ENCODE data around the gene EFNA5. TPM values are rescaled to one million over a fixed set of nuclear protein-coding genes. Genes with fewer than 3 reads are reported as not detected.
"Not testable (repeated sequence)": the region's sequence is repeated elsewhere in the genome, so short reads cannot be mapped to it uniquely, and the experiment has no call there.

EFNA5 gene
- total RNA-seq, 4 donors from 2014 or later = 1.2 to 22.7 (median 9.4) TPM

DNA sequence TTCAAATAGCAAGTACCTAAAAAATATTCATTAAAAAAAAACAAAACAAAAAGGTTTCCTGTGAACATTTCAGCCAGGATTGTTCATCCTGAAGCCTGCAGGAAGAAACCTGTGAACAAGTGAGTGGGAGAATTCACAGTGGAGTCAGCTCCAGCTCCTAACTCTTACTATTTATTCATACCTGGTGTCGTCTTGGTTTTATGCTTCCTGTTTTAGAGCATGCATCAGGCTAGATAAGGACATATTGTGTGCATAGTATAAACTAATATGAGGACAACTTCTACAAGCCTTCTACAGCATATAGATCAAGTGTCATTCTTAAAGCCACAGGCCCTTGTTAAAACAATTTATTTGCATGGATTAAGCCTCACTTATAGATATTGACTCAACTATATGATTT, 169.9 kb downstream of the EFNA5 start:
- DNase-seq = no peak
- no peaks in the 10 kb centered on the region for H3K4me1 ChIP-seq
- H3K4me3 ChIP-seq = no peak overlapping the region
- H3K36me3 ChIP-seq = no peaks in the 10 kb centered on the region
- no peak overlapping the region for H3K27ac ChIP-seq
- H3K27me3 ChIP-seq = no peaks in the 10 kb centered on the region
- TF ChIP-seq POLR2A (IDR thresholded peaks at IDR 0.05) = no peak
- TF ChIP-seq, protein P1, sequence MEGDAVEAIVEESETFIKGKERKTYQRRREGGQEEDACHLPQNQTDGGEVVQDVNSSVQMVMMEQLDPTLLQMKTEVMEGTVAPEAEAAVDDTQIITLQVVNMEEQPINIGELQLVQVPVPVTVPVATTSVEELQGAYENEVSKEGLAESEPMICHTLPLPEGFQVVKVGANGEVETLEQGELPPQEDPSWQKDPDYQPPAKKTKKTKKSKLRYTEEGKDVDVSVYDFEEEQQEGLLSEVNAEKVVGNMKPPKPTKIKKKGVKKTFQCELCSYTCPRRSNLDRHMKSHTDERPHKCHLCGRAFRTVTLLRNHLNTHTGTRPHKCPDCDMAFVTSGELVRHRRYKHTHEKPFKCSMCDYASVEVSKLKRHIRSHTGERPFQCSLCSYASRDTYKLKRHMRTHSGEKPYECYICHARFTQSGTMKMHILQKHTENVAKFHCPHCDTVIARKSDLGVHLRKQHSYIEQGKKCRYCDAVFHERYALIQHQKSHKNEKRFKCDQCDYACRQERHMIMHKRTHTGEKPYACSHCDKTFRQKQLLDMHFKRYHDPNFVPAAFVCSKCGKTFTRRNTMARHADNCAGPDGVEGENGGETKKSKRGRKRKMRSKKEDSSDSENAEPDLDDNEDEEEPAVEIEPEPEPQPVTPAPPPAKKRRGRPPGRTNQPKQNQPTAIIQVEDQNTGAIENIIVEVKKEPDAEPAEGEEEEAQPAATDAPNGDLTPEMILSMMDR (IDR thresholded peaks at IDR 0.05) = no peak
- intact Hi-C loops (cut with DNase I; ENCODE audit: low total_unique reads) = no loop called here
- no peaks in the 10 kb centered on the region for H3K9me3 ChIP-seq

DNA sequence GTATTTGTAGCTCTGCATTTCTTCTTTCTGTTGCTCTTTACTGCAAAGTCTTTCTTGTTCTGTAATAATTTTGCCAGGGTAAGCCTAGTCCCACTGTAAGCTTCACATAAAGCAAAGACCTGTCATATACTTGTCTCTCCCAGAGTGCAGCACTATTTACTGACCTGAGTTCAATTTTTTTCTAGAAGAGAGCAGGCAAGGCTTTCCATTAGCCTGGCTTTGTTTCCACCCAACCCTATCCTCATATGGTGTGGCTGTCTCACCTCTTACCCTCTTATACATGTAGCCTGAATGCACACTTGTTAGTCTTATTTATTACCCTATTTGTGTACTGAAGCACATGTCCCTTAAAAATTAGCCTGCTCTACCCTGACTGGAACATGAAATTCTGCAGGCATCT, 170.4 kb downstream of the EFNA5 start:
- Histone ChIP-seq H3K27ac (no peak overlapping the region), H3K27me3 (no peaks in the 10 kb centered on the region), H3K4me3 (no peak overlapping the region), H3K4me1 (no peaks in the 10 kb centered on the region), H3K36me3 (no peaks in the 10 kb centered on the region), H3K9me3 (no peaks in the 10 kb centered on the region)
- no peak for DNase-seq
- intact Hi-C loops (cut with DNase I; ENCODE audit: low total_unique reads) = no loop called here
- TF ChIP-seq, protein P1 (IDR thresholded peaks at IDR 0.05) = no peak
- TF ChIP-seq POLR2A (IDR thresholded peaks at IDR 0.05) = no peak

- intact Hi-C loops (cut with DNase I; ENCODE audit: low total_unique reads) = no loop called here
- H3K27ac ChIP-seq = no peak overlapping the region
These were observed 171.0 kb downstream of the EFNA5 start for GRCh38 chr5:107499776-107500175.

DNA sequence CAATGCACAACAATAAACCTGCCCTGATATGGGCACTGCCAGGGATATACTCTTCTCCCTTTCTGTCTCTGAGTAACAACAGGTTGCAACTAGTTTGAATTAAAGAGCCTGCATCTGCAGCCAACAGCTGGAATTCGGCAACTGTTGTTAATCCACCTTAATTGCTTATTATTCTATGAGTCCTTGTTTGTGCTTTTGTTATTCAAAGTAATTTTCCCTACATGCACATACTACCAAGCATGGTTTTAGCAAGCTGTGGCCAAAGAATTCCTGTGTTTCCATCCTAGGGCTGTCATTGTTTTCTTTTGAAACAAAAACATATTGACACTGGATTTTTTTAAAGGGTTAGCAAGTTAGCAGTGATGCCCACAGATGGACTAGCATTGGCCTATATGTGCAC, 171.5 kb downstream of the EFNA5 start:
- H3K27me3 ChIP-seq = no peaks in the 10 kb centered on the region
- H3K9me3 ChIP-seq = no peaks in the 10 kb centered on the region
- H3K4me1 ChIP-seq = no peaks in the 10 kb centered on the region
- TF ChIP-seq, protein P1 (IDR thresholded peaks at IDR 0.05) = no peak
- no peak for TF ChIP-seq POLR2A (IDR thresholded peaks at IDR 0.05)
- H3K36me3 ChIP-seq = no peaks in the 10 kb centered on the region
- DNase-seq = no peak
- intact Hi-C loops (cut with DNase I; ENCODE audit: low total_unique reads) = no loop called here
- H3K4me3 ChIP-seq = no peak overlapping the region
- H3K27ac ChIP-seq = no peak overlapping the region

More at GRCh38 chr5:107499776-107500175, 171.0 kb downstream of the EFNA5 start:
- Histone ChIP-seq H3K36me3 (no peaks in the 10 kb centered on the region), H3K4me1 (no peaks in the 10 kb centered on the region), H3K27me3 (no peaks in the 10 kb centered on the region), H3K9me3 (no peaks in the 10 kb centered on the region), H3K4me3 (no peak overlapping the region)
- TF ChIP-seq, protein P1 (IDR thresholded peaks at IDR 0.05) = no peak
- no peak for TF ChIP-seq POLR2A (IDR thresholded peaks at IDR 0.05)
- no peak for DNase-seq

DNA sequence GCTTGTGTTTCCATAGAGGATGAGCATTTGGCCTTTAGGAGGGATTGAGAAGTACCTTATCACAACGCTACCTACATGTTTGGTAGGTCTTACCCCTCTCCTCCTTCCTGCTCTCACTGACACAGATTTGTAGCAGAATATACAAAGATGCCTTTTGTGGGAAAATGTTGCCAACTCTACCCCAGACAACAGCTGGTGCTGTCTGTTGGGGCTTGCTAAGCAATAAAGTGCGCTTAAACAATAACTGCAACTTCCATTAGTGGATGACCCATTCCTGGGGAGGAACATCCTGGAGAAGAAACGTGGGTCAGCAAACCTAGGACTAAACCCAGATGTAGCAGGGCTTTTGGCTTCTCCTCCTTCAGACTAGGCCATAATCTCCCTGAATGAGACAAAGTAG, 174.3 kb downstream of the EFNA5 start:
- no peak for DNase-seq
- intact Hi-C loops (cut with DNase I; ENCODE audit: low total_unique reads) = no loop called here
- H3K27ac ChIP-seq = no peak overlapping the region
- TF ChIP-seq, protein P1 (IDR thresholded peaks at IDR 0.05) = no peak
- TF ChIP-seq POLR2A (IDR thresholded peaks at IDR 0.05) = no peak
- H3K9me3 ChIP-seq = no peaks in the 10 kb centered on the region
- H3K4me1 ChIP-seq = no peaks in the 10 kb centered on the region
- no peaks in the 10 kb centered on the region for H3K36me3 ChIP-seq
- no peak overlapping the region for H3K4me3 ChIP-seq
- H3K27me3 ChIP-seq = no peaks in the 10 kb centered on the region

- H3K9me3 ChIP-seq; intact Hi-C loops (cut with DNase I; ENCODE audit: low total_unique reads): not testable (repeated sequence)
These were observed 176.6 kb downstream of the EFNA5 start for GRCh38 chr5:107494129-107494528.

More at GRCh38 chr5:107494129-107494528, 176.6 kb downstream of the EFNA5 start:
- H3K27me3 ChIP-seq, H3K4me1 ChIP-seq, H3K4me3 ChIP-seq, H3K27ac ChIP-seq, DNase-seq, H3K36me3 ChIP-seq: not testable (repeated sequence)

Data from uterus (tissue), 4 donors.